Daoy (cell line): ENCODE measurements around the gene CDK19. TPM values are rescaled to one million over a fixed set of nuclear protein-coding genes. Genes with fewer than 3 reads are reported as not detected.
"Not testable (repeated sequence)": the region's sequence is repeated elsewhere in the genome, so short reads cannot be mapped to it uniquely, and the experiment has no call there.

Experiments
- DNase-seq: peaks from one replicate; pipeline ENCODE4 v3.0.0-alpha.2; 2015; ENCODE audit warnings: low read depth
- total RNA-seq: library from RNA; depleted of rRNA; stranded (reverse); fragments of >200 nt; shearing (Covaris generic); gene quantifications from 2 replicates; pipeline ENCODE4 v1.2.3, GENCODE V29; 2014

CDK19 gene
- total RNA-seq, 1 experiment from 2014 or later: 10.2 TPM

GRCh38 chr6:110813338-110814101 is 1.7 kb downstream of the CDK19 start:
- no peak for DNase-seq

GRCh38 chr6:110812719-110813118 is 2.5 kb downstream of the CDK19 start:
- no peak for DNase-seq

GRCh38 chr6:110810896-110811586 is 4.2 kb downstream of the CDK19 start:
- no peak for DNase-seq

- DNase-seq: no peak
Observed at GRCh38 chr6:110809792-110810191, 5.5 kb downstream of the CDK19 start.

GRCh38 chr6:110802175-110802574 is 13.1 kb downstream of the CDK19 start:
- not testable (repeated sequence) for DNase-seq

GRCh38 chr6:110800839-110801196 is 14.5 kb downstream of the CDK19 start:
- DNase-seq: no peak

GRCh38 chr6:110800196-110800838 is 15.0 kb downstream of the CDK19 start:
- DNase-seq: no peak

- no peak for DNase-seq
Observed at GRCh38 chr6:110799655-110800054, 15.6 kb downstream of the CDK19 start.

GRCh38 chr6:110799189-110799588 is 16.1 kb downstream of the CDK19 start:
- DNase-seq: no peak

GRCh38 chr6:110795271-110795670 is 20.0 kb downstream of the CDK19 start:
- no peak for DNase-seq

- DNase-seq: no peak
Observed at GRCh38 chr6:110786696-110787095, 28.6 kb downstream of the CDK19 start.

- no peak for DNase-seq
Observed at GRCh38 chr6:110786271-110786670, 29.0 kb downstream of the CDK19 start.

GRCh38 chr6:110784610-110784979 is 30.7 kb downstream of the CDK19 start:
- no peak for DNase-seq

GRCh38 chr6:110781522-110782214 is 33.6 kb downstream of the CDK19 start:
- no peak for DNase-seq

GRCh38 chr6:110778333-110778732 is 36.9 kb downstream of the CDK19 start:
- DNase-seq: no peak

- no peak for DNase-seq
Observed at GRCh38 chr6:110777636-110778035, 37.6 kb downstream of the CDK19 start.

GRCh38 chr6:110776413-110776812 is 38.9 kb downstream of the CDK19 start:
- DNase-seq: no peak

GRCh38 chr6:110769923-110770322 is 45.3 kb downstream of the CDK19 start:
- DNase-seq: no peak

GRCh38 chr6:110768057-110768456 is 47.2 kb downstream of the CDK19 start:
- no peak for DNase-seq

GRCh38 chr6:110761371-110761770 is 53.9 kb downstream of the CDK19 start:
- DNase-seq: no peak

GRCh38 chr6:110760589-110760988 is 54.7 kb downstream of the CDK19 start:
- DNase-seq: no peak

- not testable (repeated sequence) for DNase-seq
Observed at GRCh38 chr6:110760098-110760497, 55.2 kb downstream of the CDK19 start.
